SK-N-SH treated with all-trans-retinoic acid at 6 μM for 48 hours (cell line): ENCODE results near the gene AMMECR1L.

Source experiments
- ATAC-seq: fragments of 200-7000 bp; cut with Tn5 transposase; 3 replicates; pipeline ENCODE4 v1.9.1; 2020; ENCODE audit warnings: mild to moderate bottlenecking, moderate library complexity
- ARNTL ChIP-seq: fragments of 450-650 bp; formaldehyde crosslinking; IDR thresholded peaks from 2 replicates; pipeline ENCODE4 v1.5.0; 2020; ENCODE audit warnings: low read depth, mild to moderate bottlenecking, moderate library complexity, borderline replicate concordance
- CSDC2 ChIP-seq: fragments of 250-450 bp; sonication (Bioruptor Pico); IDR thresholded peaks from 2 replicates; pipeline ENCODE4 v1.5.0; 2020; ENCODE audit warnings: mild to moderate bottlenecking, moderate library complexity
- ESRRG ChIP-seq: fragments of 250-450 bp; sonication (Bioruptor Pico); IDR thresholded peaks from 2 replicates; pipeline ENCODE4 v1.6.1; 2021; ENCODE audit warnings: mild to moderate bottlenecking
- GLIS3 ChIP-seq: fragments of 250-450 bp; sonication (Bioruptor Pico); IDR thresholded peaks from 2 replicates; pipeline ENCODE4 v1.5.0; 2020; ENCODE audit warnings: mild to moderate bottlenecking, moderate library complexity
- OSR1 ChIP-seq: fragments of 250-450 bp; sonication (Bioruptor Pico); IDR thresholded peaks from 2 replicates; pipeline ENCODE4 v1.8.0; 2022; ENCODE audit warnings: moderate library complexity, mild to moderate bottlenecking, inconsistent platforms
- PPARA ChIP-seq: fragments of 250-450 bp; sonication (Bioruptor Pico); IDR thresholded peaks from 2 replicates; pipeline ENCODE4 v1.5.0; 2020; ENCODE audit warnings: mild to moderate bottlenecking, borderline replicate concordance
- RARB ChIP-seq: fragments of 250-450 bp; sonication (Bioruptor Pico); IDR thresholded peaks from 2 replicates; pipeline ENCODE4 v1.8.0; 2021; ENCODE audit warnings: mild to moderate bottlenecking, moderate library complexity
- TCF4 ChIP-seq: fragments of 250-450 bp; sonication (Bioruptor Pico); IDR thresholded peaks from 2 replicates; pipeline ENCODE4 v1.8.0; 2021; ENCODE audit warnings: mild to moderate bottlenecking, moderate library complexity, borderline replicate concordance
- TOX ChIP-seq: fragments of 250-450 bp; sonication (Bioruptor Pico); IDR thresholded peaks from 2 replicates; pipeline ENCODE4 v1.8.0; 2021; ENCODE audit warnings: mild to moderate bottlenecking, moderate library complexity, borderline replicate concordance
- ZFP3 ChIP-seq: fragments of 250-450 bp; sonication (Bioruptor Pico); IDR thresholded peaks from 2 replicates; pipeline ENCODE4 v1.5.0; 2020; ENCODE audit warnings: mild to moderate bottlenecking, moderate library complexity
- ZFP30 ChIP-seq: fragments of 450-650 bp; formaldehyde crosslinking; IDR thresholded peaks from 2 replicates; pipeline ENCODE4 v1.5.0; 2022; ENCODE audit warnings: mild to moderate bottlenecking, moderate library complexity
- ZNF565 ChIP-seq: fragments of 450-650 bp; formaldehyde crosslinking; conservative IDR thresholded peaks from 2 replicates; pipeline ENCODE4 v1.5.0; 2020; ENCODE audit warnings: low read depth, mild to moderate bottlenecking, moderate library complexity
- ZNF70 ChIP-seq: fragments of 450-650 bp; formaldehyde crosslinking; IDR thresholded peaks from 2 replicates; pipeline ENCODE4 v1.5.0; 2020; ENCODE audit warnings: mild to moderate bottlenecking, moderate library complexity
- ZNF8 ChIP-seq: fragments of 450-650 bp; formaldehyde crosslinking; IDR thresholded peaks from 2 replicates; pipeline ENCODE4 v1.5.0; 2020; ENCODE audit warnings: mild to moderate bottlenecking, moderate library complexity
- TF ChIP-seq, protein P1 (sequence below): fragments of 250-450 bp; sonication (Bioruptor Pico); IDR thresholded peaks from 2 replicates; pipeline ENCODE4 v1.8.0; 2020; ENCODE audit warnings: mild to moderate bottlenecking, moderate library complexity, borderline replicate concordance
- TF ChIP-seq, protein P2 (sequence below): fragments of 250-450 bp; sonication (Bioruptor Pico); IDR thresholded peaks from 2 replicates; pipeline ENCODE4 v1.5.1; 2021; ENCODE audit warnings: mild to moderate bottlenecking, moderate library complexity
- TF ChIP-seq, protein P3 (sequence below): fragments of 250-450 bp; sonication (Bioruptor Pico); IDR thresholded peaks from 2 replicates; pipeline ENCODE4 v1.8.0; 2021; ENCODE audit warnings: low read depth, mild to moderate bottlenecking, moderate library complexity, borderline replicate concordance
- TF ChIP-seq, protein P4 (sequence below): fragments of 250-450 bp; sonication (Bioruptor Pico); IDR thresholded peaks from 2 replicates; pipeline ENCODE4 v1.5.0; 2020; ENCODE audit warnings: mild to moderate bottlenecking, moderate library complexity

AMMECR1L gene

DNA sequence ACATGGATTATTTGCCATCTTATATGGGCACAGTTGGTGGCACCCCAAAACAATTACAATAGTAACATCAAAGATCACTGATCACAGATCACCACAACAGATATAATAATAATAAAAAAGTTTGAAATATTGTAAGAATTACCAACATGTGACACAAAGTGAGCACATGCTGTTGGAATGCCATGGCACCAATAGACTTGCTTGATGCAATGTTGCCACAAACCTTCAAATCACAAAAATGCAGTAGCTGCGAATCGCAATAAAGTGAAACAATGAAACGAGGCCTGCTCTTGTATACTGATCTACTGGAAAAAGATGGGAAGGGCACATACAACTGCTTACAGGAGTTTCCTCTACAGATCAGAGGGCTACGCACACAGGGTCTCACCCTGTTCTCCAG is 32.2 kb upstream of the AMMECR1L start:
- TF ChIP-seq, protein P1, sequence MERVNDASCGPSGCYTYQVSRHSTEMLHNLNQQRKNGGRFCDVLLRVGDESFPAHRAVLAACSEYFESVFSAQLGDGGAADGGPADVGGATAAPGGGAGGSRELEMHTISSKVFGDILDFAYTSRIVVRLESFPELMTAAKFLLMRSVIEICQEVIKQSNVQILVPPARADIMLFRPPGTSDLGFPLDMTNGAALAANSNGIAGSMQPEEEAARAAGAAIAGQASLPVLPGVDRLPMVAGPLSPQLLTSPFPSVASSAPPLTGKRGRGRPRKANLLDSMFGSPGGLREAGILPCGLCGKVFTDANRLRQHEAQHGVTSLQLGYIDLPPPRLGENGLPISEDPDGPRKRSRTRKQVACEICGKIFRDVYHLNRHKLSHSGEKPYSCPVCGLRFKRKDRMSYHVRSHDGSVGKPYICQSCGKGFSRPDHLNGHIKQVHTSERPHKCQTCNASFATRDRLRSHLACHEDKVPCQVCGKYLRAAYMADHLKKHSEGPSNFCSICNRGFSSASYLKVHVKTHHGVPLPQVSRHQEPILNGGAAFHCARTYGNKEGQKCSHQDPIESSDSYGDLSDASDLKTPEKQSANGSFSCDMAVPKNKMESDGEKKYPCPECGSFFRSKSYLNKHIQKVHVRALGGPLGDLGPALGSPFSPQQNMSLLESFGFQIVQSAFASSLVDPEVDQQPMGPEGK (CRISPR knock-in tag): no peak
- TF ChIP-seq, all 23 proteins: peak for 0

DNA sequence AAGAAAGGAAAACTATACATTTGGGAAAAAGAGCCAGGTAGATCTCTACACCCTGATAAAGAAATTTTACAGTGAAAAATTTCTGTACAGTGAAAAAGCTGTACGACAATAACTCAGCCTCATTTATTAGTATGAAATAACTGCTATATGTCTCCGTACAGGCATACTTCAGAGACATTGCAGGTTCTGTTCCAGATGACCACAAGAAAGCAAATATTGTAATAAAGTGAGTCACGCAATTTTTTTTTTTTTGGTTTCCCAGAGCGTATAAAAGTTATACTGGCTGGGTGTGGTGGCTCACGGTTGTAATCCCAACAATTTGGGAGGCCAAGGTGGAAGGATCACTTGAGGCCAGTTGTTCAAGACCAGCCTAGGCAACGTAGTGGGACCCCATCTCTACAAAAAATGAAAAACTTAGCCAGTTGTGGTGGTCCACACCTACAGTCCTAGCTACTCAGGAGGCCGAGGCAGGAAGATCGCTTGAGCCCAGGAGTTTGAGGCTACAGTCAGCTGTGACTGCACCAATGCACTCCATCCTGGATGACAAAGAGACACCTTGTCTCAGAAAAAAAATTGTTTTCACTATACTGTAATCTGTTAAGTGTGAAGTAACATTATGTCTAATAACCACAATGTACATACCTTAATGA is 28.2 kb upstream of the AMMECR1L start:
- no peak for ATAC-seq

More for the DNA sequence above, 32.2 kb upstream of the AMMECR1L start:
- ATAC-seq: no peak

DNA sequence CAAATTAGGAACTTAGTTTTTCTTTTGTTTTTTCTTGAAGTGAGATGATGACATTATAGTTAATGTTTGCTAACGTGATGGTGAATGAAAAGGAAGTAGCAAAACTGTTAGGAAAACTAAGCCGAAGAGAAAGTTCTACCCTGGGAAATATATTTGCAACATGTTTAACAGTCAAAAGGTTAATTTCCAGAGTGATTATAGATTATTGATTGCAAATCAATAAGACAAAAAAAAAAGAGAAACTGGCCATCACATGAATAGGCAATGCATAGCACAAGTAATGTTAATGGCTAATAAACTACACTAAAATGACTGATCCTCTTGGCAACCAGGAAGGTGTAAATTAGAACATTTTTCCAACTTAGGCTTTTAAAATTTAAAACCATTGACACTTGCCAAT is 26.0 kb upstream of the AMMECR1L start:
- TF ChIP-seq ZFP3 (CRISPR knock-in tag) (no peak), OSR1 (no peak), GLIS3 (CRISPR knock-in tag) (no peak), CSDC2 (no peak), ZNF8 (no peak)
- TF ChIP-seq, protein P2, sequence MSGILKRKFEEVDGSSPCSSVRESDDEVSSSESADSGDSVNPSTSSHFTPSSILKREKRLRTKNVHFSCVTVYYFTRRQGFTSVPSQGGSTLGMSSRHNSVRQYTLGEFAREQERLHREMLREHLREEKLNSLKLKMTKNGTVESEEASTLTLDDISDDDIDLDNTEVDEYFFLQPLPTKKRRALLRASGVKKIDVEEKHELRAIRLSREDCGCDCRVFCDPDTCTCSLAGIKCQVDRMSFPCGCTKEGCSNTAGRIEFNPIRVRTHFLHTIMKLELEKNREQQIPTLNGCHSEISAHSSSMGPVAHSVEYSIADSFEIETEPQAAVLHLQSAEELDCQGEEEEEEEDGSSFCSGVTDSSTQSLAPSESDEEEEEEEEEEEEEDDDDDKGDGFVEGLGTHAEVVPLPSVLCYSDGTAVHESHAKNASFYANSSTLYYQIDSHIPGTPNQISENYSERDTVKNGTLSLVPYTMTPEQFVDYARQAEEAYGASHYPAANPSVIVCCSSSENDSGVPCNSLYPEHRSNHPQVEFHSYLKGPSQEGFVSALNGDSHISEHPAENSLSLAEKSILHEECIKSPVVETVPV: no peak
- TF ChIP-seq, all 23 proteins: peak for 0
- ATAC-seq: no peak

More for the DNA sequence above, 28.2 kb upstream of the AMMECR1L start:
- TF ChIP-seq TCF4 (CRISPR knock-in tag): no peak
- TF ChIP-seq, protein P3, sequence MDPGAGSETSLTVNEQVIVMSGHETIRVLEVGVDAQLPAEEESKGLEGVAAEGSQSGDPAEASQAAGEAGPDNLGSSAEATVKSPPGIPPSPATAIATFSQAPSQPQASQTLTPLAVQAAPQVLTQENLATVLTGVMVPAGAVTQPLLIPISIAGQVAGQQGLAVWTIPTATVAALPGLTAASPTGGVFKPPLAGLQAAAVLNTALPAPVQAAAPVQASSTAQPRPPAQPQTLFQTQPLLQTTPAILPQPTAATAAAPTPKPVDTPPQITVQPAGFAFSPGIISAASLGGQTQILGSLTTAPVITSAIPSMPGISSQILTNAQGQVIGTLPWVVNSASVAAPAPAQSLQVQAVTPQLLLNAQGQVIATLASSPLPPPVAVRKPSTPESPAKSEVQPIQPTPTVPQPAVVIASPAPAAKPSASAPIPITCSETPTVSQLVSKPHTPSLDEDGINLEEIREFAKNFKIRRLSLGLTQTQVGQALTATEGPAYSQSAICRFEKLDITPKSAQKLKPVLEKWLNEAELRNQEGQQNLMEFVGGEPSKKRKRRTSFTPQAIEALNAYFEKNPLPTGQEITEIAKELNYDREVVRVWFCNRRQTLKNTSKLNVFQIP (CRISPR knock-in tag): no peak
- TF ChIP-seq ARNTL (CRISPR knock-in tag): no peak
- TF ChIP-seq RARB (CRISPR knock-in tag): no peak
- no peak for TF ChIP-seq PPARA (CRISPR knock-in tag)
- TF ChIP-seq ZFP30 (CRISPR knock-in tag): no peak
- TF ChIP-seq, protein P2: no peak
- no peak for TF ChIP-seq ZNF565 (CRISPR knock-in tag)
- TF ChIP-seq ZNF70 (CRISPR knock-in tag): no peak
- TF ChIP-seq, protein P1 (CRISPR knock-in tag): no peak
- TF ChIP-seq ZFP3 (CRISPR knock-in tag): no peak
- no peak for TF ChIP-seq ESRRG (CRISPR knock-in tag)
- TF ChIP-seq, protein P4, sequence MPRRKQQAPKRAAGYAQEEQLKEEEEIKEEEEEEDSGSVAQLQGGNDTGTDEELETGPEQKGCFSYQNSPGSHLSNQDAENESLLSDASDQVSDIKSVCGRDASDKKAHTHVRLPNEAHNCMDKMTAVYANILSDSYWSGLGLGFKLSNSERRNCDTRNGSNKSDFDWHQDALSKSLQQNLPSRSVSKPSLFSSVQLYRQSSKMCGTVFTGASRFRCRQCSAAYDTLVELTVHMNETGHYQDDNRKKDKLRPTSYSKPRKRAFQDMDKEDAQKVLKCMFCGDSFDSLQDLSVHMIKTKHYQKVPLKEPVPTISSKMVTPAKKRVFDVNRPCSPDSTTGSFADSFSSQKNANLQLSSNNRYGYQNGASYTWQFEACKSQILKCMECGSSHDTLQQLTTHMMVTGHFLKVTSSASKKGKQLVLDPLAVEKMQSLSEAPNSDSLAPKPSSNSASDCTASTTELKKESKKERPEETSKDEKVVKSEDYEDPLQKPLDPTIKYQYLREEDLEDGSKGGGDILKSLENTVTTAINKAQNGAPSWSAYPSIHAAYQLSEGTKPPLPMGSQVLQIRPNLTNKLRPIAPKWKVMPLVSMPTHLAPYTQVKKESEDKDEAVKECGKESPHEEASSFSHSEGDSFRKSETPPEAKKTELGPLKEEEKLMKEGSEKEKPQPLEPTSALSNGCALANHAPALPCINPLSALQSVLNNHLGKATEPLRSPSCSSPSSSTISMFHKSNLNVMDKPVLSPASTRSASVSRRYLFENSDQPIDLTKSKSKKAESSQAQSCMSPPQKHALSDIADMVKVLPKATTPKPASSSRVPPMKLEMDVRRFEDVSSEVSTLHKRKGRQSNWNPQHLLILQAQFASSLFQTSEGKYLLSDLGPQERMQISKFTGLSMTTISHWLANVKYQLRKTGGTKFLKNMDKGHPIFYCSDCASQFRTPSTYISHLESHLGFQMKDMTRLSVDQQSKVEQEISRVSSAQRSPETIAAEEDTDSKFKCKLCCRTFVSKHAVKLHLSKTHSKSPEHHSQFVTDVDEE (CRISPR knock-in tag): no peak
- TF ChIP-seq OSR1: no peak
- no peak for TF ChIP-seq TOX (CRISPR knock-in tag)
- TF ChIP-seq, all 23 proteins: peak for 0
